OCI-LY1 (cell line): Measurements from ENCODE around the gene GNAS-AS1.

ENCODE experiments used
- EZH2 ChIP-seq: fragments of 200-600 bp; sonication (generic), shearing (Covaris generic); IDR thresholded peaks from 2 replicates; pipeline ENCODE4 v1.8.0; 2017; ENCODE audit warnings: borderline replicate concordance, mixed run types, mild to moderate bottlenecking, antibody characterized with exemption, low read length, moderate library complexity, mixed read lengths
- TF ChIP-seq, protein P1 (sequence below): fragments of 200-600 bp; sonication (generic), shearing (Covaris generic); IDR thresholded peaks from 2 replicates; pipeline ENCODE4 v1.5.1; 2017; ENCODE audit warnings: mild to moderate bottlenecking, antibody characterized with exemption, low read length, moderate library complexity, mixed read lengths

DNA sequence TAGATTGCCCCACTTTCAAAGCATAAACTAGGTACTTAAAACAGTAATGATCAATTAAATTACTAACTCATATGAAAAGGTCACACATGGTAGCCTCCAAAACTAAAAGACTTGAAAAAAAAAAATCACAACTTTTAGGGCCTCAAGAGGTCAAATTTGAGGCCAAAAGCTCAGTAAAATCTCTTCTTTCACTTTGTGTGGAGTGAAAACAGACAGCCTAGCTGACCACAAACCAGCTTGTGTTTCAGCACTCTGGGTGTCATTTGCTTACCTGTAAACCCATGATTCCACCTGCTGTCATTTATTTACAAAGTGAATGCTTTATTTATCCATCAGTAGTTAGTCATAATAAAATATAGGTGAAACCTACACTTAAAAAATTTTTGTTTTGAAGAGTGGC is 35.8 kb upstream of the GNAS-AS1 start:
- TF ChIP-seq, protein P1, sequence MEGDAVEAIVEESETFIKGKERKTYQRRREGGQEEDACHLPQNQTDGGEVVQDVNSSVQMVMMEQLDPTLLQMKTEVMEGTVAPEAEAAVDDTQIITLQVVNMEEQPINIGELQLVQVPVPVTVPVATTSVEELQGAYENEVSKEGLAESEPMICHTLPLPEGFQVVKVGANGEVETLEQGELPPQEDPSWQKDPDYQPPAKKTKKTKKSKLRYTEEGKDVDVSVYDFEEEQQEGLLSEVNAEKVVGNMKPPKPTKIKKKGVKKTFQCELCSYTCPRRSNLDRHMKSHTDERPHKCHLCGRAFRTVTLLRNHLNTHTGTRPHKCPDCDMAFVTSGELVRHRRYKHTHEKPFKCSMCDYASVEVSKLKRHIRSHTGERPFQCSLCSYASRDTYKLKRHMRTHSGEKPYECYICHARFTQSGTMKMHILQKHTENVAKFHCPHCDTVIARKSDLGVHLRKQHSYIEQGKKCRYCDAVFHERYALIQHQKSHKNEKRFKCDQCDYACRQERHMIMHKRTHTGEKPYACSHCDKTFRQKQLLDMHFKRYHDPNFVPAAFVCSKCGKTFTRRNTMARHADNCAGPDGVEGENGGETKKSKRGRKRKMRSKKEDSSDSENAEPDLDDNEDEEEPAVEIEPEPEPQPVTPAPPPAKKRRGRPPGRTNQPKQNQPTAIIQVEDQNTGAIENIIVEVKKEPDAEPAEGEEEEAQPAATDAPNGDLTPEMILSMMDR, result no peak
- no peak for TF ChIP-seq EZH2
